NCI-H1694 treated with DMSO at 0.1 percent for 48 hours (cell line): ENCODE measurements around the gene ATP6V1B1.

Experiments used
- DNase-seq: peaks from one replicate; lab custom pipeline; 2025; lab: John Stamatoyannopoulos, UW

ATP6V1B1 gene

DNA sequence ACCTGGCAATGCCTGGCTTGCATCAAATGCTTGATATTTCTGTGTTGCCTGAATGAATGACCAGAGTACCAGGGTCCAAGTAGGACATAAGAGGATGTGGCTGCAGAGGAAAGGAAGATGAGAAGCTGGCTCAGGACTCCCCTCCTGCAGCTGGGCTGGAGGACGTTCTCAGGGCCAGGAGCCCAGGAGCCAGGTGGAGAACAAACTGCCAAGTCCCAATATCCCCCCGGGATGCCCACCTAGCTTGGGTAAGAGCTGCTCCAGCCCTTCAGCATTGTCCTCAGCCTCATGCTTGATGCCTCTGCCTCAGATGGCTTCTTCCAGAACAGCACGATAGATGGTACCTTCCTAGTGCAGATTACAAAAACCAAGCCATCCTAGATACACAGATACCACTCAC is 8.6 kb upstream of the ATP6V1B1 start:
- no peak for DNase-seq

DNA sequence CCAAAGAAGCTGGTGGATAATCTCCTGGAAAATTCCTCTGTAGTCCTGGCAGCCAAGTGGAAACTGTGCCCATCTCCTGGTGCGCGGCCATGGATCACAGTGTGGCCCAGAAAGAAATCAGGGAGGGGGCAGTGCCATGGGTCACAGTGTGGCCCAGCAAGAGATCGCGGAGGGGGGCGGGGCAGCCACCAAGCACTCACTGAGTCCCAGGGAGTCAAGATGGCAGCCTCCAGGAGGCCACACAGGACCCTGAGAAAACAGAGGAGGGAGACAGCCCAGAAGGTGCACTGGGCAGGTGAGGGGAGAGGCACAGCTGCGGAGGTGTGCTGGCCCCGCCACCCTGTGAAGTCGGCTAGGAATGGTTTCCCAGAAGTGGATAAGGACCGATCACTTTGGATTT is 8.1 kb upstream of the ATP6V1B1 start:
- DNase-seq = no peak

DNA sequence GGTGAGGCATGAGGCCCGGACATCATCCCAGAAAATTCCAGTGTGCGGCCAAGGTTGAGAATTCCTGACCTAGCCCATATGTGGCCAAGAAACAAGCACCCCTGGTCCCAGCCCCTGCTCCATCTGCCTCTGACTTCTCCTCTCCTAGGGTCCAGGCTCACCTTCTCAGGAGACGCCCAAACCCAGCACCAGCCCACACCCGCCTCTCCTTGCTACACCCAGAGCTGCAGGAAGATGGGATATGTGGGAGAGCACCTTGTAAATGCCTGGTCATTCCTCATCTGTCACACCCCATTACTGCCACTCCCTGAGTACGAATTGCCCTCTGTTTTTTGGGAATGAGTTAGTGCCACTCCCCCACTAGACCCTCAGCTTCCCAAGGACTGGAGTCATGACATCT is 7.3 kb upstream of the ATP6V1B1 start:
- no peak for DNase-seq

DNA sequence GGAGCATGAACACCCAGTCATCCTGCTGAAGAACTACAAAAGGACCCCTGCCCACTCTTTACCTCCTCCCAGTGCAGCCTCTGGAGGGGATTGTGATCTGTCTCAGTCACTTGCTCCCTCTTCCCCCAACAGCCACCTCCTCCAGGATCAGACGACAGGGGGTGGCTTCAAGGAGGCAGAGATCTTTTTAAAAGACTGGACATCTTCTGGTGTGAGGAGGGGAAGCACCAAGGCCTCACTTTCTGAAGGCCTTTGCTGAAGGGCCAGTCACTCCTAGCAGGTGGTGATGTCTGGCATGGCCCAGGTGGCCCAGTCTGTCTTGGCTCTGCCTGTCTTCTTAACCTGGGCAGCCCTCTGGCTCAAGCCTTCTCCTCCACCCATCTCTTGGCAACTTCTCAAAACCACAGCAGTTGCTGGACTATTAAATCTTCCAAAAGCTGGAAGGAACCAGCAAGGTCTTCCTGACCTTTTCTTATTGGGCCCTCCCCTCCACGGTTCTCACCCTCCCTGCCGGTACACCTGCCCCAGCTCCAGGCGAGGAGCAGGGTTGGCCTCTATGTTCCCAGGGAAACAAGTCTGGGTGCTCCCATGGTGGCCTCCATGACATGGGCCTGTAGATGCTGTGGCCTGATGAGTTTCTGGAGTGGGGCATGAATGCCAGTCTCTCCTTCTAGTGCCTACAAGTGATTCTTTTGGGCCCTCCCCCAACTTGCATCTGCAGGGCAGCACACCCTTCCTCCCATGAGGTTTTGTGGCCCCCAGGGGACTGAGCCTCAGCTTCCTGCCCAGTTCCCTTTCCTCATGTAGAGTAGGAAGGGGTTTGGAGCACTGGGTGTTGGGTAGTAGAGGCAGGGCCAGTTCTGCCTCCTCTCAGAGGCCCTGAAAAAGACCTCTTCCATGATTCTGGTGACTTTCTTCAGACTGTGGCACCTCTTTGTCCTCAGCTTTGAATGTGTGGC is 5.0 kb upstream of the ATP6V1B1 start:
- DNase-seq = no peak

DNA sequence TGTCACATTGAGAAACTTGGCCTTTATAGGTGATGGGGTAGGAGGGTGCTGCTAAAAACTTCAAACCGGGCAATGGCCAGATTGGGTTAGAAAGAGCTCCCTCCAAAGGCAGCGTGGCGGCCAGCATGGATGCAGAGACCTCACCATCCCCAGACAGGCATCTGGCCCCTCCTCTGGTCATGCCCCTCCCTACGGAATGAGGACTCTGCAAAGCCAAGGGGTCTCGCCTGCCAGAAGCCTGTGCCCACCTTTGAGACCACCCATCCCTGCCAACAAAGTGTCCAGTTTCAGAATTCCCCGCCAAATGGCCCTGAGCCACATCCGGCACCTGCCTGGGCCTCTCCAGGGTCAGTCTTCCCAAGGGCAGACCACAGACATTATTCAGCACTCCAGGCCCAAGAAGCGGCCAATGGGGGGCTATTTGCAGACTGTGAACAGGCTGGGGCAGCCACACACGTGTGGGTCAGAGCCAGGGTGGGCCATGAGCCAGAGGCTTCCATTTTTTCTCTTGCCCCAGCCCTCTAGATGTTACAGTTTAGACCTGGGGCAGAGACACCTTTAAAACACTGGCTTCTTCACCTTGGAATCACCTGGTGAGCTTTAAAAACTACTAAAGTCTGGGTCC is 4.2 kb upstream of the ATP6V1B1 start:
- no peak for DNase-seq

DNA sequence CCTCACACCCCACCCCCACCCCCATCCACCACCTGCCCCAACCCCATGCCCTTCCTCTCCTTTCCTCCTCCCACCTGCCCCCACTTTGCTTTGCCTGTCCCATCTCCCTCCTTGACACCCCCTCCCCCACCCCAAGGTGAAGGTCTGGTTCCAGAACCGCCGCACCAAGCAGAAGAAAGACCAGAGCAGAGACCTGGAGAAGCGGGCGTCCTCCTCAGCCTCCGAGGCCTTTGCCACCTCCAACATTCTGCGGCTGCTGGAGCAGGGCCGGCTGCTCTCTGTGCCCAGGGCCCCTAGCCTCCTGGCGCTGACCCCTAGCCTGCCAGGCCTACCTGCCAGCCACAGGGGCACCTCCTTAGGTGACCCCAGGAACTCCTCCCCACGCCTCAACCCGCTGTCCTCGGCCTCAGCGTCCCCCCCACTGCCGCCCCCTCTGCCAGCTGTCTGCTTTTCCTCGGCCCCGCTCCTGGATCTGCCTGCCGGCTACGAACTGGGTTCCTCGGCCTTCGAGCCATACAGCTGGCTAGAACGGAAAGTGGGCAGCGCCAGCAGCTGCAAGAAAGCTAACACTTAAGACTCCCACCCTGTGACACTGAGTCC is 3.0 kb upstream of the ATP6V1B1 start:
- no peak for DNase-seq

DNA sequence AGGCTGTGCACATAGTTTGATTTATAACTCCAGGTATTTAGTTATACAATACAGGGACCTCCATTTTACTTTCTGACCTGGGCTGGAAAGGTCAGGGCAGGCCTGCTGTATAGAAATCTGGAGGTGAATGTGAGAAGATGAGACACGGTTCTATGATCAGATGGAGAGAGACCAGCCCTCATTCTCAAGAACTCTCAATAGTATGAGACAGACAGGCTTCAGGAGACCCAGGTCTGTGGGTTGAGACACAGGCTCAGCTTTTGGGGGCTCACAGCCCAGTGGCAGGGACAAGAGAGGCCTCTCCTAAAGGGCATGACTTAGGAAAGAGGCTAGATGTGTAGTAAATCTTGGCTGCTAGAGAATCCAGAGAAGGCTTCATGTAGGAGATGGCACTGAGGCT is 719 bp upstream of the ATP6V1B1 start:
- DNase-seq = no peak

DNA sequence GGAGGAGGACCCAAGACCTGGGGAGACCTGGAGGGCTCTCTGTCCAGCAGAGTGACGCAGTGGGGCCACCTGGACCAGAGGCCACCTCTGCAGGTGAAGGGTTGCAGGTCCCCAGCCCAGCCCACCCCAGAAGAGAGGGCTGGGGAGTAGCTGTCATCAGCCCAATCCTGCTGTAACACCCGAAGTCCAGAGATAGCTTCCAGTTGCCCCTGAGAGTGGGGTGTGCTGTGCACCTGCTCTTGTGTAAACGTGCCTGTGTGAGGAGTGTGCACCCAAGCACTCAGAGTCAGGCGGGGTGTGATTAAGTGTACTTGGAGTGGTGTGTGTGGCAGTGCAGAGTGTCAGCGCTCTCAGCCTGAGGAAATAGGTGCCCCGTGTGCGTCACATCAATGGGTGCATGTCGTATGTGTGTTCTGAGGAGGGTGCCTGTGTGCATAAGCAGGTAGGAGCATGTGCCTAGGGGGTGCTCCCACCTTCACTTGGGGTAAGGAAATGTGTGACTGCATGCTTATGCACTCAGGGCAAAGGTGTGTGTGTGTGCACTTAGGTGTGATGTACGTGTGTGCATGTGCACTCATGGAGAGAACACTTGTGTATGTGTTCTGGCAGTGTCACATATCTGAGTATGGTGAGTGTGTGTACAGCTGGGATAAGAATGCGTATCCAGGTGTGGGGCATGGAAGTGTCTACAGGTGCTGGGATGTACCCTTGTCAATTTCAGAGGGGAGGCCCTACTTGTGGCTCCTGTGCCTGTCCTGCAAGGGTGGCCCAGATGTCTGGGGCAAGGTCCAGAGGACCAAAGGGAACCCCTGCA is 672 bp downstream of the ATP6V1B1 start:
- DNase-seq = no peak

DNA sequence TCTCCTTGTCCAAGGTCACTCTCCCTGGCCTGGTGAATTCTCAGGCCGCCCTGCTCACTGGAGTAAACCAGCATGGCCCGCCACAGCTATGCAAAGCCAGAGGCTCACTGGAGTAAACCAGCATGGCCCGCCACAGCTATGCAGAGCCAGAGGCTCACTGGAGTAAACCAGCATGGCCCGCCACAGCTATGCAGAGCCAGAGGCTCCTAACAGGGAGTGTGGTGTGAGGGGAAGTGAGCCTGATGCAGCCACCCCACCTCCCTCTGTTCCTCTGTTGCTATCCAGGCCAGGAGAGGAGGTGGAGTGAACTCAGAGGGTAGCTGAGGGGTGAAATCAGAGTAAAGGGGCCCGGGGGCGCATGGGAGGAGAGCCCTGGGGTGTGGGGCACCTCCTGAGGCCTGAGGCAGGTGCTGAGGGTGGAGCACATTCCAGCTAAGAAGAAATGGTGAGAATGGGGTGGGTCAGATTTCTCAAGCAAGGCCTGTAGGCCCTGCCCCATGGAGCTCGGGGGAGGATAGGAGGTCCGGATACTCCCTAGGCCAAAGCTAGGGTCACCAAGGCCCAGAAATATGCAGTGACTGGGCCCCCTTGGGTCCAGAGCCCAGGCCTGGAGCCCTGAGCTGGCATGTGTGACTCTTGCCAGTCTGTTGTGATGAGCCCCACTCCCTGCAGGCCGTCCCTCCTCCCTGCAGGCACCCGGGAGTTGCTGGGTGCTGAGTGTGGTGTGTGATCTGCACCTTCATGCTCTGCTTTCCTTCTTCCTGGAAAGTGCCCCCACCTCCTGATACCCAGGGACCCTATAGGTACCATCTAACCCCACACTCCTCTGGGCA is 1.5 kb downstream of the ATP6V1B1 start:
- no peak for DNase-seq

DNA sequence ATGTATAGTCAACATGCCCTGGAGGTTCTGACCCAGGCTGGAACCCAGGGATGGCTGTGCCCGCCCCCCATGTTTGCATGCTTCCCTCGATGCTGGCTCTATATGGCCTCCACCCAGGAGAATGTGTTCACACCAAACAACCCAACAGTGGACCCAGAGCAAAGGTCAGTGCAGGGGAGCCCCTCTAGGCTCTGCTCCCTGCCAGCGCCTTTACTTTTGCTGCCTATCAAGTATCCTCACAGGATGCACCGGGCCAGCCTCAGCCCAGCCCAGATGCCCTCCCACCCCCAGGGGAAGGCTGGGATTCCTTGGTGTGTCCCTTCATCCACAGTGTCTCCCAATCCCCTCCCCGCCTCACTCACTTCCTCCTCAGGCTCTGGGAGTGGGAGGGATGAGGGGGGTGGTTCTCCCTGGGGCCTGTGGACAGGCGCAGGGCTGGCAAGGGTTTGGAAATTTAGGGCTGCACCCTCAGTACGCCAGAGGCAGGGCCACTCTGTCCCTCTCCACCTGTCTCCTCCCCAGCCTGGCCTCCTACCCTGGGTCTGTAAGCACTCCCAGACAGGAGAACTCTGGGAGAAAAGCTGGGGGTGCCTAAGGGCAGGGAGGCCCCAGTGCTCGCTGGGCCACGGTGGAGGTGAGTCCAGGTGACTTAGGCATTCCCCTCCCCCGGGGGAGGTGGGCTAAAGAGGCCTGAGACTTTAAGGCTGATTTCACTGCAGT is 2.3 kb downstream of the ATP6V1B1 start:
- DNase-seq = no peak

DNA sequence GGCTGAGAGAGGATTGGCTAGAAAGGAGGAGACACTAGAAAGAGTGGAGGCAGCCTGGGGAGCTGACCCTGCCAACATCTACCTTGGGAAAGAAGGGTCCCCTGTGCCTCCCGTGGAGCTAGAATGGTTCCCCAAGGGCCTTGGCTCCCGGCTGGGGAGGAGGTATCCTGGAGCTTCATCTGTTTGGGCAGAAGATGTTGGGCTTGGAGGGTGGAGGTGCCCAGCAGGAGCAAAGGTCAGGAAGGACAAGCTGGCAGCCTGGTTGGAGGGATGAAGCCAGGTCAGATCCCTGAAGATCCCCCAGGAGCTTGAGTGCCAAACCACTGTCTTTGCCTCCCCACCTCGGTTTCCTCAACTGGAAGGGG is 2.9 kb downstream of the ATP6V1B1 start:
- no peak for DNase-seq

DNA sequence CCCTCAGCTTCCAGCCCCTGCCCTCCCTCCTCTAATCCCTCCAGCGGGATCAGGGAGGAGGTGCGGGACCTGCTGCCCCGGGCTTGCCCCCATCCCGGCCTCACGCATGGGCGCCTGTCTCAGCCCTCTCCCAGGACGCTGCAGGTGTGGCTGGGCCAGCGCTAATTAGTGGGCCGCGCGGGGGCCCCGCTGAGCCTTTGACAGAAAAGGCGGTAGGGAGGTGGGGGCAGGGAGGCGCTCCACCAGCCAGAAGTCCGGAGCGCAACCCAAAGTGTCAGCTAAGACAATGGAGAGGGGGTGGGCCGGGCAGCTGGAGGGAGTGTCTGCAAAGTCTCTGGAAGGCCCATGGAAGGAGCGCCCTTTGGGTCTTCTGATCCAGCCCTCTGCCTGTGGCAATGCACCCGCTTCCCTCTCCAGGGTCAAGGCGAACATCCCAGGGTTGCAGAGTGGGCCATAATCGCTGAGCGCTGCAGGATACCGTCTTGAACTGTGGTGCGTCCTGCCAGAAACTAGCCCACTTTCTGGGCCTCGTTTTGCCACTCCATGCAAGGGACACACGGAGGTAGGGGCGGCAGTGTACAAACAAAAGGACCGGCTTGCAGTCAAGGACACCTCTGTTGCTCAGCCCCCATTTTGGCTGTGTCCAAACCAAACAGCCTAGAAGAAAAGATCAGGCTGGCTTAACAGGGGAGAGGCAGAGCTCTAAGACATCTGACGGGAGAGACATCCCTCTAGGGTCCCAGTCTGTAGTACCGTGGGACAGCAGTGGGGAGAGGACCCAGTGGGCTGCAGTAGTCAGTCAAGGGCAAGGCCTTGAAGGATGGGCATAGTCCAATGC is 3.5 kb downstream of the ATP6V1B1 start:
- no peak for DNase-seq

DNA sequence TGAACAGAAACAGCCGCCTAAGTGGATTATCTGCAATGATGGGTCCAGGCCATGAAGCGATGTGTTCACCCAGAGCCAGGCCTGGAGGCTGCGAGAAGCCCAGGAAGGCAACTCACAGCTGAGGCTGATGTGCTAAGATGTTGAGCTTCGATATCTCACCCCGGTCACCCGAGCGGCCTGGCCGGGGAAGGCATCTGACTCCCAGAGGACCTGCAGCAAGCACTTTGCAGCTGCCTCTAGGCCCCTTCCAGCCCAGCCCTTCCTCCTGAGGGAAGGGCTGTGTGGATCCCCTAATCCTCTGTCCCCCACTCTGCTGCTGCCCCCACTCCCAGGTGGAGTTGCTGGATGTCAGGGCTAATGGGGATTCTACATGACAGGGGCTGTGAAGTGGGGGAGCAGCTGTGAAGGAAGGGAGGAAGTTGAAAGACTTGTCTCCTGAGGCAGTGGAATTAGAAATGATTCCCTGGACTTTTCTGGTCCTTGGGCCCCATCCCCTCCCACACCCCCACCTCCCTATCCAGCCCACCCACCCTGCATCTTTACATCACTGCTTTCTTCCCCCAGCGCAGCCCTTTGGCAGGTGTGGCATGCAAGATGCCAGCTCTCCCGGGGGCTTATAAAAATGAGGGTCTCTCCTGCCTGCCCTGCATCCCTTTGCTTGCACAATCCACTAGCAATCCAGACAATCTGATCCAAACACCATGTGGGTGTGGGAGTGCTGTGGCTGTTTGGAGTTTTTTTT is 4.3 kb downstream of the ATP6V1B1 start:
- DNase-seq = no peak

DNA sequence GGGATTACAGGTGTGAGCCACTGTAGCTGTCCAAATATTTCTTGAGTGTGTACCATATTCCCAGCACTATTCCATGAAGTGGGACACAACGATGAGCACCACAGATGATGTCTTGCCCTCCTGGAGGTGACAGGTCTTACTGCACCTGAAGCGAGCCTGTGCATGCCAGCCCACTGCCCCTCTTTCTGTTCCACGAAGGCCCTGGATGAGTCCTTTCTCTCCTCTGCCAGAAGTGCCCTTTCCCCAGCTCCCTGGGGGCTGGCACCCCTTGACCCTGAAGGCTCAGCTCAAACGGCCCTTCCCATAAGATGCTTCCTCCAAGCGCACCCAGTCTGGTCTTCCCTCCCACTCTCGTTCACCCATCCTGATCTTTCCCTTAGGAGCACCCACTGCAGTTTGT is 5.5 kb downstream of the ATP6V1B1 start:
- DNase-seq = no peak

DNA sequence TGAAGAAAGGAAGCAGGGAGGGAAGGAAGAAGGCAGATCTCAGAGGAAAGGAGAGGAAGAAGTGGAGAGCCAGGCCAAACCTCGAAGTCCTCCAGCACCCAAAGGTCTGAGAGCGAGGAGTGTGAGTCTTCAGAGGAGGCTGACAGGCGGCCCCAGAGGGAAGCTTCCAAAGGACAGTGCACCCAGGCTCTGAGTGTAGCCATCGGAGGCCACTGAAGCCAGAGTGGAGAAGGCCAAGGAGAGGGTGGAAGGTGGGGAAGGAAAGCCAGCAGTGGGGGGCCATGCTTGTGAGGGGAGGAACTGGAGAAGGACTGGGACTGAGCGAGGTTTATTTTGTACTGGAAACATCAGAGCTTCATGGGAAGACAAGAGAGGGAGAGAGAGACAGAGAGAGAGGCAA is 6.0 kb downstream of the ATP6V1B1 start:
- no peak for DNase-seq

DNA sequence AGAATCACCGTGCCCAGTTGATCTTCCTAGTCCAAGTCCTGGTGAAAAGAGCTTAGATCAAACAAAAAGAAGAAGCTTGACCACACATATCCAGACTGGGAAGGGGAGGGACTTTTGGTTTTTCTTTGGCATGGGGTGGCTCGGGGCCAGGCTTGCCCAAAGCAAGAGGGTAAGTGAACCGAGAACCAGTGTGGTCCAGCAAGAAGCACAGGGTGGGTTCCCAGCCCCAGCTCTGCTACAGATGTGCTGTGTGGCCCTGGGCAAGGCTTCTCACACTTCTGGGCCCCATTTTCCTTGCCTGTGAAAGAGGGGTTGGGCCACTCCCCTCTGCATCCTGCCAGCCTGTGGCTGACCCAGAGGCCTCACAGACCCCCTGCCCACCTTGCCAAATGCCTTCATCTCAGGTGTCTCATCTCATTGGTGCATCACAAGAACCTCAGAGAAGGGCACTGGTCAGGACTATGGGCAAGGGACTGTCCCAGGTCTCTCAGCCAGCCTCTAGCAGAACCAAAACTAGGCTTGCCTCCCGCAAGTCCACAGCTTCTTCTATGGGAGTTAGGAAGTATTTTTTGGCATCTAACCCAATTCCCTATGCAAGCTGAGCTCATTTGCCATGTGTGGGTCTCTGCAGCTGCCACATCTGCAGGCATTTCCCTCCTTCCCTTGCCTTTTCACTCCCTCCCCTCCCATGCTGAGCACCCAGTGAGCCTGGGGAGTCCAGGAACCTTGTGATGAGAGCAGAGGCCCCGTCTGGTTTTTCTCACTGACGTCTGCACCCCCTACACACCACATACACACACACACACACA is 6.9 kb downstream of the ATP6V1B1 start:
- no peak for DNase-seq

DNA sequence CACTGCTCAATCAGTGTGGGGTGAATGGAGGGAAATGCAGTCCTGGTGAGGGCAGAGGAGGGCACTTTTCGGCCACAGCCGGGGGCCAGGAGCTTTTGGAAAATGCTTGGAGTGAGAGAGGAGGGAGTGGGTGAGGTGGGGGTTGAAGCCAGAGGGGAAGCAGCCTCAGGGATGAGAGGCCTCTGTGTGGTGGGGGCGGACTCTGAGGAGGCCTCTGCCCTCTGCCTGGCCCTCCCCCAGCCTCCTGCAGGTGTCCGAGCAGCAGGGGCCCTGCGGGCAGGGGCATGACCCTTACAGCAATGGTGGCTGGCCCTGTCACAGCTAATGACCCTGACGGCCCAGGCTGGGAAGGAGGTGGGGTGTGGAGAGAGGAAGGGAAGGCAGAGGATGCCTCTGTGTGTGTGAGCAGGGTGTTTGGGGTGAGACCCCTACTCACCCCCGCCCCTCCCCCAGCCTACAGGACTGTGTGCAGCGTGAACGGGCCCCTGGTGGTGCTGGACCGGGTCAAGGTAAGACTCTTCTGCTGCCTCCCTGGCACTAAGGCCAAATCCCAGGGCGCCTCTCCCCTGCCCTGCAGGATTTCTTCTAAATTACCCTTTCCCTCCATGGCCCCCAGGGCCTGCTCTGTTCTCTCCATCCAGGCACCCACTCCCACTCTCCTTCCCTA is 7.6 kb downstream of the ATP6V1B1 start:
- DNase-seq = no peak
